Measurements from ENCODE around the gene FAM13A. TPM values are rescaled to one million over a fixed set of nuclear protein-coding genes. Genes with fewer than 3 reads are reported as not detected.

The FAM13A gene
- polyA plus RNA-seq, 1 of the 3 experiments (the other 2 are of a cell fraction), result 0.67 TPM

DNA sequence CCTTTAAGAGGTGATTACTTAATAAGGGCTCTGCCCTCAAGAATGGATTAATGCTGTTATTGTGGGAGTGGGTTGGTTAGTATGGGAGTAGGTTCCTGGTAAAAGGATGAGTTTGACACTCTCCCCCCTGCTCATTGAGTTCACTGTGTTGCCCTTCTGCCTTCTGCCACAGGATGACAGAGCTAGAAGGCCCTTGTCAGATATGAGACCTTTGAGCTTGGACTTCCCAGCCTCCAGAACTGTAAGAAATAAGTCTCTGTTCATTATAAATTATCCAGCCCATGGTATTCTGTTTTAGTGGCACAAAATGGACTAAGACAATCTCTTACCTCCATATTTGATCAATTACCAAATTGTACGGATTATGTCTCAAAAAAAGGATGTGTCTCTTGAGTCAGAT is 245.1 kb downstream of the FAM13A start (continued):
- TF ChIP-seq ZBTB33 (IDR thresholded peaks at IDR 0.05; ENCODE audit: borderline replicate concordance, low read depth), result no peak
- TF ChIP-seq RXRA (IDR thresholded peaks at IDR 0.05; ENCODE audit: borderline replicate concordance, low read depth), result no peak

DNA sequence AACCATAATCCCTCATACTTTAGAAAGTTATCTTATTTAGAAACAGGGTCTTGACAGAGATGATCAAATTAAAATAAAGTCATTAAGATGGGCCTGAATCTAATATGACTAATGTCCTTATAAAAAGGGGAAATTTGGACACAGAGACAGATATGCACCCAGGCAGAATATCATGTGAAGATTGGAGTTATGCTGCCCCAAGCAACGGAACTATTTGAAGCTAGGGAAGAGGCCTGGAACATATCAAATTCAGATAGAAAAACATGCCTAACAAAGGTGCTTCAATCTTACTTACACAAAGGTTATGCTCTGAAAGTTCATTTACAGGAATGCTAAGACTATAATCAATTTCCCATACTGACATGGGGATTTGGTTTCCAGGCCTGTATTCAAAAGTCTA is 246.7 kb downstream of the FAM13A start:
- POLR2A ChIA-PET, result no interaction called here
- TF ChIP-seq MEF2A (IDR thresholded peaks at IDR 0.05; ENCODE audit: borderline replicate concordance, low read depth) (no peak), MXI1 (IDR thresholded peaks at IDR 0.05; ENCODE audit: low read depth, low read length) (no peak), EP300 (IDR thresholded peaks at IDR 0.05; ENCODE audit: borderline replicate concordance in 1 of 2, low read depth in 1 of 2, low read length in 1 of 2) (peak in 1 of 2 experiments; percentile 28; a peak in 1 of 4 replicates), GATA2 (CRISPR knock-in tag; IDR thresholded peaks at IDR 0.05) (peak; percentile 42; the same call in 1 of the 2 replicates)
- no peaks in the 10 kb centered on the region for H3K27me3 ChIP-seq (ENCODE audit: insufficient read depth)
- no peaks in the 10 kb centered on the region for H4K20me1 ChIP-seq (ENCODE audit: insufficient read depth)
- H3K9me2 ChIP-seq, result no peaks in the 10 kb centered on the region
- H3K4me2 ChIP-seq, result no peak overlapping the region
- CTCF ChIA-PET, result interaction anchor here (1.2 to 1.3 kb wide), 2 partner anchors 8 to 213 kb away, joined by 4 read pairs; no protein-coding TSS in a partner anchor
- DNase-seq, result no peak
- WGBS (ENCODE audit: low lambda C conversion rate), result 100% methylated on average over 1 of the region's 1 CpG
- no peak overlapping the region for H3K9ac ChIP-seq
- no peak overlapping the region; a peak in 1 of 4 replicates for H3K27ac ChIP-seq (ENCODE audit: low read depth in 2 of 2, low read length in 1 of 2)
- H2AFZ ChIP-seq (ENCODE audit: low read depth), result no peak overlapping the region
- H3K4me3 ChIP-seq (ENCODE audit: low read depth in 2 of 2, low read length in 1 of 2), result no peak overlapping the region
- H3K36me3 ChIP-seq (replicated peaks in 1 of 2; ENCODE audit: control insufficient read depth in 1 of 2, insufficient read depth in 2 of 2, low read length in 1 of 2), result no peaks in the 10 kb centered on the region
- H3K4me1 ChIP-seq (ENCODE audit: control insufficient read depth in 1 of 2, insufficient read depth in 2 of 2, low read depth in 1 of 2, low read length in 1 of 2), result peaks cover 3 to 4% of the 10 kb centered on the region in 2 experiments; a peak in 3 of 4 replicates
- H3K9me3 ChIP-seq, result no peaks in the 10 kb centered on the region
- no peaks in the 10 kb centered on the region for H3K79me2 ChIP-seq (ENCODE audit: insufficient read depth)
- H3F3A ChIP-seq (replicated peaks; ENCODE audit: insufficient read depth), result no peaks in the 10 kb centered on the region

DNA sequence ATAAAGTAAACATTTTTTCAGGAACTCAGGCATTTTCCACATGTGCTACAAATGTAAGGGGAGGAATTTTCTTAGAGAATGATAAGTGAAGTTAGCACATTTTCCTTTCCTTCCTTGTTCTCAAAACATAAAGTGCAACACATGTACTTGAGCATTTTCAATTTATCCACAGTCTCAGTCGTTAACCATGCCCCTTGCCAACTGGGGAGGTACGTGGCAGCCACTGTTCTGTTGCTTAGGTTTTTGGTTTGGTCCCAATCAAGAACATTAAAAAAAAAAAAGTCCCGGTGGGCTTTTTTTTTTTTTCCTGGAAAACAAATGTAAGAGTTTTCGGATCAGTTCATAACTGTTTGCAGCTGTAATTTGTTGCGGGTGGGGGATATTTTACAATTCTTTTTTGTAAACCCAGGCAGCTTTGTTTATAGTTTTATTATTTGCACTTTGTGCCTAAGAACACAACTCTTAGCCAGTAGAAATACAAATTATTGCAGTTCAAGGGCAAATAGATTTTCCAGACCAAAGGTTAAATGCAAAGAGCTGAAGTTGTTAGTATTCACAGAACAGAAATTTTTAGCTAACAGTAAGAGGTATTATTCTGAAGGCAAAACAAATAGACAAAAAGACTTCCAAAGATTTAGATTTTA is 247.3 kb downstream of the FAM13A start:
- TF ChIP-seq, protein P1, sequence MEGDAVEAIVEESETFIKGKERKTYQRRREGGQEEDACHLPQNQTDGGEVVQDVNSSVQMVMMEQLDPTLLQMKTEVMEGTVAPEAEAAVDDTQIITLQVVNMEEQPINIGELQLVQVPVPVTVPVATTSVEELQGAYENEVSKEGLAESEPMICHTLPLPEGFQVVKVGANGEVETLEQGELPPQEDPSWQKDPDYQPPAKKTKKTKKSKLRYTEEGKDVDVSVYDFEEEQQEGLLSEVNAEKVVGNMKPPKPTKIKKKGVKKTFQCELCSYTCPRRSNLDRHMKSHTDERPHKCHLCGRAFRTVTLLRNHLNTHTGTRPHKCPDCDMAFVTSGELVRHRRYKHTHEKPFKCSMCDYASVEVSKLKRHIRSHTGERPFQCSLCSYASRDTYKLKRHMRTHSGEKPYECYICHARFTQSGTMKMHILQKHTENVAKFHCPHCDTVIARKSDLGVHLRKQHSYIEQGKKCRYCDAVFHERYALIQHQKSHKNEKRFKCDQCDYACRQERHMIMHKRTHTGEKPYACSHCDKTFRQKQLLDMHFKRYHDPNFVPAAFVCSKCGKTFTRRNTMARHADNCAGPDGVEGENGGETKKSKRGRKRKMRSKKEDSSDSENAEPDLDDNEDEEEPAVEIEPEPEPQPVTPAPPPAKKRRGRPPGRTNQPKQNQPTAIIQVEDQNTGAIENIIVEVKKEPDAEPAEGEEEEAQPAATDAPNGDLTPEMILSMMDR (IDR thresholded peaks at IDR 0.05), result no peak
- TF ChIP-seq RFX5 (IDR thresholded peaks at IDR 0.05; ENCODE audit: low read length), result no peak
- Histone ChIP-seq H2AFZ (ENCODE audit: low read depth) (no peak overlapping the region), H3K27ac (ENCODE audit: low read depth in 2 of 2, low read length in 1 of 2) (no peak overlapping the region), H3K4me1 (ENCODE audit: control insufficient read depth in 1 of 2, insufficient read depth in 2 of 2, low read depth in 1 of 2, low read length in 1 of 2) (peaks cover 3 to 4% of the 10 kb centered on the region in 2 experiments; a peak in 3 of 4 replicates), H3K9ac (no peak overlapping the region), H3F3A (replicated peaks; ENCODE audit: insufficient read depth) (no peaks in the 10 kb centered on the region), H3K9me2 (no peaks in the 10 kb centered on the region), H3K4me2 (no peak overlapping the region), H3K9me3 (no peaks in the 10 kb centered on the region), H3K27me3 (ENCODE audit: insufficient read depth) (no peaks in the 10 kb centered on the region), H4K20me1 (ENCODE audit: insufficient read depth) (no peaks in the 10 kb centered on the region), H3K79me2 (ENCODE audit: insufficient read depth) (no peaks in the 10 kb centered on the region), H3K4me3 (ENCODE audit: low read depth in 2 of 2, low read length in 1 of 2) (no peak overlapping the region), H3K36me3 (replicated peaks in 1 of 2; ENCODE audit: control insufficient read depth in 1 of 2, insufficient read depth in 2 of 2, low read length in 1 of 2) (no peaks in the 10 kb centered on the region)
- no peak for DNase-seq
- CTCF ChIA-PET, result interaction anchor here (1.3 to 2.9 kb wide), 3 partner anchors 9 to 214 kb away, joined by 4 to 16 read pairs (median 5); no protein-coding TSS in a partner anchor
- WGBS (ENCODE audit: low lambda C conversion rate), result 81% methylated on average over 5 of the region's 5 CpGs
- POLR2A ChIA-PET, result no interaction called here
